A673 (cell line): Measurements from ENCODE around the gene GALNT16.

ENCODE experiments used
- CTCF ChIP-seq: fragments of 300-800, 200-600 bp; sonication (generic); conservative IDR thresholded peaks from 2 replicates; pipeline ENCODE4 v1.5.1; 2017; ENCODE audit warnings: low read depth, mild to moderate bottlenecking, antibody characterized with exemption, low read length, moderate library complexity, mixed read lengths
- EZH2 ChIP-seq: fragments of 200-600 bp; sonication (generic); IDR thresholded peaks from 2 replicates; pipeline ENCODE4 v1.6.1; 2017; ENCODE audit warnings: borderline replicate concordance, low read depth, mild to moderate bottlenecking, mixed read lengths, antibody characterized with exemption, low read length; ENCODE audit not compliant: poor library complexity, severe bottlenecking

DNA sequence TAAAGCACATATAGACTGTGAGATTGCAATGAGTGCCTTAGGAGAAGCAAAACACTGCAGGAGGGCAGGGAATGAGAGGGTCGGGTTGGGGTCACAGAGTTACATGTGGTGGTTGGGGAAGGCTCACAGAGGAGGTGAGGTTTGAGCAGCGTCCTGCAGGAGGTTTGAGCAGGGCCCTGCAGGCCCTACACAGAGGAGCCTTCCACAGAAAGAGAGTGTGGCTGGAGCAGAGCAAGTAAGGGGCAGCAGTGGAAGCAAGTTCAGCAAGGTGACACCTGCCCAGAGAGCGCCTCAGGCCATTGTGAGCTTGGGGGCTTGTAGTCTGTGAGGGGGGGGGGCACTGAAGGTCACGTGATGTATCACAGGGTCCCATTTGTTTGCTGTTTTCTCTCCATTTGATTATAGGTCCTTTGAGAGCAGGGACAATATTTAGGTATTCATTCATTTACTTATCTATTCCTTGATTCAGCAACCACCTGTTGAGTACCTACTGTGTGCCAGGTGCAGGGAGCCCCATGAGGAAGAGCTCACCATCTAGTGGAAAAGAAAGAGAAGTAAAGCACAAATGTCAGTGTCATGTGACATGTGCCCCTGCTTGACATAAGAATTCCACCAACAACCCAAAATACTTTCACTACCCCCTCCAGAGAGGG, 56.6 kb downstream of the GALNT16 start:
- no peak for TF ChIP-seq CTCF
- TF ChIP-seq EZH2 = no peak
